ENCODE results near the gene EMC8.

Gene EMC8

DNA sequence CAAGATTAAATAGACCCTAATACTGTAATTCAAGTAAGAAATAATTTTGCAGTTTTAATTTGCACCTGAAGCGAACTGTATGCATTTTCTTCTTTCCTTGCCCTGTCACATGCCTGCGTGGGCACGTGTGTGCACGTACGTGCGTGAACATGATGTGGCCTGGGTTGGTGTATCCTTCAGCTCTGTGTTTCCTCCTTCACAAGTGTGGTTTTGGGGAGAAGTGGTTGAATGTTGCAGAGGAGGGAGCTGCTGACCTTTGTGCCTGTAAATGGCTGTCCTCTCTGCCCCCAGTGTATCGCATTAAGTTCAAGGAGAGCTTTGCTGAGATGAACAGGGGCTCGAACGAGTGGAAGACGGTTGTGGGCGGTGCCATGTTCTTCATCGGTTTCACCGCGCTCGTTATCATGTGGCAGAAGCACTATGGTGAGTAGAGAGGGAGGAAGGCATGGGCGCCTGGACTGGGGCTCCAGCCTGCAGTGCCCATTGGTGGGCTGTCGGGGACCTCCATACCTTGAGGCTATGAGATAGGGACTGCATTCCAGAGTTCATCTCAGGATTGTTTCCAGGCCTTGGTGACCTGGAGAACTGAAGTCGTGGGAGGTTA is 6.2 kb upstream of the EMC8 start:
- no peak overlapping the region for H3K4me3 ChIP-seq
- H3K27ac ChIP-seq: no peak overlapping the region
- no peak for DNase-seq (ENCODE audit: low spot score)
- TF ChIP-seq, protein P1, sequence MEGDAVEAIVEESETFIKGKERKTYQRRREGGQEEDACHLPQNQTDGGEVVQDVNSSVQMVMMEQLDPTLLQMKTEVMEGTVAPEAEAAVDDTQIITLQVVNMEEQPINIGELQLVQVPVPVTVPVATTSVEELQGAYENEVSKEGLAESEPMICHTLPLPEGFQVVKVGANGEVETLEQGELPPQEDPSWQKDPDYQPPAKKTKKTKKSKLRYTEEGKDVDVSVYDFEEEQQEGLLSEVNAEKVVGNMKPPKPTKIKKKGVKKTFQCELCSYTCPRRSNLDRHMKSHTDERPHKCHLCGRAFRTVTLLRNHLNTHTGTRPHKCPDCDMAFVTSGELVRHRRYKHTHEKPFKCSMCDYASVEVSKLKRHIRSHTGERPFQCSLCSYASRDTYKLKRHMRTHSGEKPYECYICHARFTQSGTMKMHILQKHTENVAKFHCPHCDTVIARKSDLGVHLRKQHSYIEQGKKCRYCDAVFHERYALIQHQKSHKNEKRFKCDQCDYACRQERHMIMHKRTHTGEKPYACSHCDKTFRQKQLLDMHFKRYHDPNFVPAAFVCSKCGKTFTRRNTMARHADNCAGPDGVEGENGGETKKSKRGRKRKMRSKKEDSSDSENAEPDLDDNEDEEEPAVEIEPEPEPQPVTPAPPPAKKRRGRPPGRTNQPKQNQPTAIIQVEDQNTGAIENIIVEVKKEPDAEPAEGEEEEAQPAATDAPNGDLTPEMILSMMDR (IDR thresholded peaks at IDR 0.05): no peak

GRCh38 chr16:85803570-85803969 is 4.2 kb upstream of the EMC8 start:
- TF ChIP-seq, protein P1 (IDR thresholded peaks at IDR 0.05): no peak
- Histone ChIP-seq H3K4me3 (no peak overlapping the region), H3K27ac (no peak overlapping the region)
- no peak for DNase-seq (ENCODE audit: low spot score)

- no peak for DNase-seq (ENCODE audit: low spot score)
- H3K4me3 ChIP-seq: peak overlapping the region; percentile 91
- TF ChIP-seq, protein P1 (IDR thresholded peaks at IDR 0.05): no peak
- H3K27ac ChIP-seq: peak overlapping the region; percentile 83 to 88
Measured at GRCh38 chr16:85800321-85800669, 951 bp upstream of the EMC8 start.

- H3K27ac ChIP-seq: peak overlapping the region; percentile 83 to 88
- H3K4me3 ChIP-seq: peak overlapping the region; percentile 91
- TF ChIP-seq, protein P1 (IDR thresholded peaks at IDR 0.05): no peak
- DNase-seq (ENCODE audit: low spot score): no peak
Measured at GRCh38 chr16:85798901-85799496, 345 bp downstream of the EMC8 start.

DNA sequence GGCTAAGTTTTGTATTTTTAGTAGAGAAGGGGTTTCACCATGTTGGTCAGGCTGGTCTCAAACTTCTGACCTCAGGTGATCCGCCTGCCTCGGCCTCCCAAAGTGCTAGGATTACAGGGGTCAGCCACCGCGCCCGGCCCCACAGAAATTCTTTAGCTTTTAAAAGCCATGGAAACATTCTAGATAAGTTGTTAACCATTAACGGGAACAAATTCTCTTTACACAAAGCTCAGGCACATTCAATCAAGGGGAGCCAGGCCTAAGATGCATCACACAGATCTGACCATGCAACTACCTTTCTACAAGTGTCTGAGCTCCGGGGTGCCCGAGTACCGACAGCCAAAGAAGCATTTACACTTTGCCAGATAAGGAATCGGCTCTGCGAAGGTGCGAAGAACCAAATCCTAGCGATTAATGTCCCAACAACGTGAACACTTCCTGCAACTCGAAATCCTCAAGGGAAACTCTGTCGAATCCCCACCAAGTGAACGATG is 1.0 kb downstream of the EMC8 start:
- Histone ChIP-seq H3K4me3 (peak overlapping the region; percentile 91), H3K27ac (no peak overlapping the region)
- no peak for DNase-seq (ENCODE audit: low spot score)
- TF ChIP-seq, protein P1 (IDR thresholded peaks at IDR 0.05): no peak

DNA sequence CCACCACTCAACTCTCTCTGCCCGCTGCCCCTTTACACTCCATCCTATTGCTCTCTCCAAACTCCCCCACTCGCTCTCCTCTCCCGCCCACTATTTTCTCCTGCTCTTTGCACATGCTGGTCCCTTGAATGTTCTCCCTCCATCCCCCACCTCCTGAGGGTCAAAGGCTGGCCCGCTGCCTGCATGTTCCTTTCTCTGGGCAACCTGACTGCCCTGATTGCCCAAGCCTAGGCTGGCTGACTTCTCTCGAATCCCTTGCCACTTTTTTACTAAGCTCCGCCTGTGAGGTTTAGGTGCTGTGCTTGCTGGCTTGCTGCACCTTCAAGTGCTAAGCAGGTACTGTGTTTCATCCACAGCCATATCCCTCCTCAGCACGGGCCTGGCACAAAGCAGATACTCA is 2.7 kb downstream of the EMC8 start:
- Histone ChIP-seq H3K27ac (no peak overlapping the region), H3K4me3 (no peak overlapping the region)
- no peak for DNase-seq (ENCODE audit: low spot score)
- TF ChIP-seq, protein P1 (IDR thresholded peaks at IDR 0.05): no peak

DNA sequence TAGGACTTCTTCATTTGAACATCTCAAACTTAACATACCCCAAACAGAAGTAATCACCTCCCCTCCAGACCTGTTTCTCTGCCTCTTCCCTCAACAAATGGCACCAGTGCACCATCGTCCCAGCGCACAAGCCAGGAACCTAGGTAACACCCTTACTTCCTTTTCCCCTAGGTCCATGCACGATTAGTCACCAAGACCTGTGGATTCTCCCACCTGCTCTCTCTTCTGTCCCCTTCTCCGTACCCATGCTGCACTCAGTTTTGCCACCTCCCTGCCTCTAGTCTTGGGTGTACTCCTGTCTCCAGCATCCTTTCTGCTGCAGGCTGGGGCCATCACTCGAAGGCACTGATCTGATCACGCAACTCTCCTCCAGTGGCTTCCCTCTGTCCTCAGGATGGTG is 3.2 kb downstream of the EMC8 start:
- no peak overlapping the region for H3K27ac ChIP-seq
- TF ChIP-seq, protein P1 (IDR thresholded peaks at IDR 0.05): no peak
- no peak overlapping the region for H3K4me3 ChIP-seq
- no peak for DNase-seq (ENCODE audit: low spot score)

Data from coronary artery (tissue), 2 donors.